GM03348 (cell line): Measurements from ENCODE around the gene RRAD.
A peak's percentile ranks its signal among the peaks of the same experiment; 100 is the strongest.
"Not testable (repeated sequence)": the region's sequence is repeated elsewhere in the genome, so short reads cannot be mapped to it uniquely, and the experiment has no call there.

Experiments
- DNase-seq: peaks from one replicate; pipeline ENCODE4 v3.0.0; 2012; ENCODE audit warnings: low spot score

Gene RRAD

DNA sequence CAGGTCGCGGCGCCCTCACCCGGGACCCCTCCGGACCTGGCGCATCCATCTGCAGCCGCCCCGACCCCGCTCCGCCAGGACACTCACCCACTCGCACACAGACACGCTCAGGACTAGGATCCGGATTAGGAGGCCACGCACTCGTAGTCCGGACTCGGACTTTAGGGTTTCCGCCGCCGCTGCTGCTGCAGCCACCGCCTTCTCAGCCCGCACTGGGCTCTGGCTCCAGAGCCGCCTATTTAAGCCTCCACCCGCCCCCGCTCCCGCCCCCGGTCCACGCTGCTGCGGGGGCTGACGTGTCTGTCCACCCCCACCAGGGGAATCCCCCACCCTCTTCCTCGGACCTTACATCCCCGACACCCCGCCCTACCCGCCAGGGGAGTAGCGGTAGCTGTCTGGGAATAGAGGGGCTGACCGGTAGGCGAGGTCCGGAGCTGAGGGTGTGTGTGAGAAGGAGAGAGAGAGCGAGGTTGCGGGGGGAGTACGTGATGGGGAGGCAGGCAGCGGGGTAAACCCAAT lies at the start of gene RRAD:
Gene RRAD (minus strand): TSS at position 214 of the 519 bp plus-strand sequence. CDS start 356 bp downstream, outside the sequence.
- peak; percentile 55 for DNase-seq

DNA sequence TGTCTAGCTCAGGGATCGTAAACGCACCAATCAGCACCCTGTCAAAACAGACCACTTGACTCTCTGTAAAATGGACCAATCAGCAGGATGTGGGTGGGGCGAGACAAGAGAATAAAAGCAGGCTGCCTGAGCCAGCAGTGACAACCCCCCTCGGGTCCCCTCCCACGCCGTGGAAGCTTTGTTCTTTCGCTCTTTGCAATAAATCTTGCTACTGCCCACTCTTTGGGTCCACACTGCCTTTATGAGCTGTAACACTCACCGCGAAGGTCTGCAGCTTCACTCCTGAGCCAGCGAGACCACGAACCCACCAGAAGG lies 49.6 kb upstream of the RRAD start:
- not testable (repeated sequence) for DNase-seq

GRCh38 chr16:66974156-66974931 lies 49.0 kb upstream of the RRAD start:
- DNase-seq: not testable (repeated sequence)

DNA sequence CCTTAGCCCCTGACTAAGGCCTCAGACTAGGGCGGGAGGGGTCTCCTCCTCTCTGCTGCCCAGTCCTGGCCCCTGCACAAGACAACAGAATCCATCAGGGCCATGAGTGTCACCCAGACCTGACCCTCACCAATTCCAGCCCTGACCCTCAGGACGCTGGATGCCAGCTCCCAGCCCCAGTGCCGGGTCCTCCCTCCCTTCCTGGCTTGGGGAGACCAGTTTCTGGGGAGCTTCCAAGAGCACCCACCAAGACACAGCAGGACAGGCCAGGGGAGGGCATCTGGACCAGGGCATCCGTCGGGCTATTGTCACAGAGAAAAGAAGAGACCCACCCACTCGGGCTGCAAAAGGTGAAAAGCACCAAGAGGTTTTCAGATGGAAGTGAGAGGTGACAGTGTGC lies 48.4 kb upstream of the RRAD start:
- DNase-seq: no peak

DNA sequence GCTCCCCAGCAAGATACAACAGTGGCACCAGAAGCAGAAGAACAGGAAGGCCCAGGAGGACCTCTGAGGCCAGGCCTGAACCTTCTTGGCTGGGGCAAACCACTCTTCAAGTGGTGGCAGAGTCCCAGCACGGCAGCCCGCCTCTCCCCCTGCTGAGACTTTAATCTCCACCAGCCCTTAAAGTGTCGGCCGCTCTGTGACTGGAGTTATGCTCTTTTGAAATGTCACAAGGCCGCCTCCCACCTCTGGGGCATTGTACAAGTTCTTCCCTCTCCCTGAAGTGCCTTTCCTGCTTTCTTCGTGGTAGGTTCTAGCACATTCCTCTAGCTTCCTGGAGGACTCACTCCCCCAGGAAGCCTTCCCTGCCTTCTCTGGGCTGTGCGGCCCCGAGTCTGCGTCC lies 47.6 kb upstream of the RRAD start:
- DNase-seq: no peak

DNA sequence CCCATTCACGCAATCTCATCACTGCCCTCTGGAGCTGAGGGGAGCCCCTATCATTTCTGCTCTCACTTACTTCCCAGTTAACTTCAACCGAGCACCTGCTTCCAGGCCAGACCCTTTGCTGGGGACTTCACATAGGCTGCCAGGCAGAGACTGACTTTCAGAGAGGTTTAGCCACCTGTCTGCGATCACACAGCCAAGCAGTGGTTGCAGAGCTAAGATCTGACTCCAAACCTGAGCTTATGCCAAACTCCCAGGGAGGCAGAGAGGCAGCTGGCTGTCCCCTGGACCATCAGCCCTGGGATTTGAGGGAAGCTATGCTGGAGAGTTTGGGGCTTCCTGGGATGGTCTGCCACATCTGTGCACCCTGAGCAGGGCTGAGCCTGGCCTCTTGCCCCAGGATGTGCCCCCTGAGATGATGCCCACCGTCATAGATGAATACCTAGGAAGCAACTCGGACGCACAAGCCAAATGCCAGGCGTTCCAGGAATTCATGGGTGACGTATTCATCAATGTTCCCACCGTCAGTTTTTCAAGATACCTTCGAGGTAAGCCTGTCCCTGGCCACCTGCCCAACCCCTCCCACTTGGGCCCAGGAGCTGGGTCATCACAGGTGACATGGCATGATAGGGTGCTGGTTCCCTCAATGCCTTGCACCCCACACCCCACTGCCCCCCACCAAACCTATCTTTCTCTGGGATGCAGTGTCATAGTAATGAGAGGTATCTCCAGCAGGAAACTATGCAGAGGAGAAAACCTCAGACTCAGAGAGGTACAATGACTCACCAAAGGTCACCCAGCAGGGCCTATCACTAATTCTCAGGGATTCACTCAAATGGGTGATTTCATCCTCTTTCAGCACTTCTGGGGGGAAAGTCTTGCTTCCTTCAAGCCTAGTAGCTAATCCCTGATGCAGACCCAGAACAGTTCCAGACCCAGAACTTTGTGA lies 45.7 kb upstream of the RRAD start:
- DNase-seq: no peak

DNA sequence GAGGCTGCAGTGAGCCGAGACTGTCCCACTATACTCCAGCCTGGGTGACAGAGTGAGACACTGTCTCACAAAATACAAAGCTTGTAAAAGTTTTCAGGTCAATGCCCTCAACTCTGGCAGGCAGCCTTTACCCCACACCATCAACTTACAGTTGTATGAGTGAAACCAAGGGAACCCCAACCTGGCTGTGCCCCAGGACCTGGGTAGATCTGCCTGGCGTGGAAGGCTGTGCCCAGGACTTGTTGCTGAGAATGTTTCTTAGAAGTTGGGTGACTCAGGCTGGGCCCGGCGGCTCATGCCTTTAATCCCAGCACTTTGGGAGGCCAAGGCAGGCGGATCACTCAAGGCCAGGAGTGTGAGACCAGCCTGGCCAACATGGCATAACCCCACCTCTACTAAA lies 43.5 kb upstream of the RRAD start:
- DNase-seq: no peak

- no peak for DNase-seq
These were observed 38.7 kb upstream of the RRAD start for GRCh38 chr16:66964049-66964448.

GRCh38 chr16:66961914-66962313 lies 36.6 kb upstream of the RRAD start:
- DNase-seq: no peak

DNA sequence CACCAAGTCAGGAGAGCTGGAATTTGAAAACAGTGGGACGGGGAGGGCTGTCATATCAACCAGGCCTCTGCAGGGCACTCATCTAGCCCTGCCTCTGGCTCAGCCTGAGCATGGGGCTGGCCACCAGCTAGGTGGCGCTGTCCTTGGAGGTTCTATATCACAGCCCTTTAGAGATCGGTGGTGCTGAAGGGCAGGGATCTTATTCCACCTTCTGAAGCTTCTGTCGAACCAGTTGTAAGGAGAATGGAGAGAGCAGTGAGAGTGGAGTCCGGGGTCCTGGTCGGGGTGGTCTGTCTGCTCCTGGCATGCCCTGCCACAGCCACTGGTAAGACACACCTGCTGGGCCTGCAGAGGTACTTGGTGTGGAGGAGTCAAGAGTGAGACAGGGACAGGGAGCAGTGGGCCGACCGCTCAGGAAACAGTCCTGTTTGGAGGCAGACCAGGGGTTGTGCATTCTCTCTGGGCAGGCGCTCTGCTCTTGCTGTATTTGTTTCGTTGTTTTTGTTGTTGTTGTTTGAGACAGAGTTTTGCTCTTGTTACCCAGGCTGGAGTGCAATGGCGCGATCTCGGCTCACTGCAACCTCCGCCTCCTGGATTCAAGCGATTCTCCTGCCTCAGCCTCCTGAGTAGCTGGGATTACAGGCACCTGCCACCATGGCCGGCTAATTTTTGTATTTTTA lies 35.9 kb upstream of the RRAD start, which contains the start of gene CES3:
Gene CES3 (plus strand): TSS at position 202 of the 680 bp plus-strand sequence. CDS start 42 bp downstream, at position 244.
- peak; percentile 81 for DNase-seq

- no peak for DNase-seq
These were observed 34.9 kb upstream of the RRAD start for GRCh38 chr16:66960270-66960669.

GRCh38 chr16:66959704-66960161 lies 34.4 kb upstream of the RRAD start:
- DNase-seq: no peak

DNA sequence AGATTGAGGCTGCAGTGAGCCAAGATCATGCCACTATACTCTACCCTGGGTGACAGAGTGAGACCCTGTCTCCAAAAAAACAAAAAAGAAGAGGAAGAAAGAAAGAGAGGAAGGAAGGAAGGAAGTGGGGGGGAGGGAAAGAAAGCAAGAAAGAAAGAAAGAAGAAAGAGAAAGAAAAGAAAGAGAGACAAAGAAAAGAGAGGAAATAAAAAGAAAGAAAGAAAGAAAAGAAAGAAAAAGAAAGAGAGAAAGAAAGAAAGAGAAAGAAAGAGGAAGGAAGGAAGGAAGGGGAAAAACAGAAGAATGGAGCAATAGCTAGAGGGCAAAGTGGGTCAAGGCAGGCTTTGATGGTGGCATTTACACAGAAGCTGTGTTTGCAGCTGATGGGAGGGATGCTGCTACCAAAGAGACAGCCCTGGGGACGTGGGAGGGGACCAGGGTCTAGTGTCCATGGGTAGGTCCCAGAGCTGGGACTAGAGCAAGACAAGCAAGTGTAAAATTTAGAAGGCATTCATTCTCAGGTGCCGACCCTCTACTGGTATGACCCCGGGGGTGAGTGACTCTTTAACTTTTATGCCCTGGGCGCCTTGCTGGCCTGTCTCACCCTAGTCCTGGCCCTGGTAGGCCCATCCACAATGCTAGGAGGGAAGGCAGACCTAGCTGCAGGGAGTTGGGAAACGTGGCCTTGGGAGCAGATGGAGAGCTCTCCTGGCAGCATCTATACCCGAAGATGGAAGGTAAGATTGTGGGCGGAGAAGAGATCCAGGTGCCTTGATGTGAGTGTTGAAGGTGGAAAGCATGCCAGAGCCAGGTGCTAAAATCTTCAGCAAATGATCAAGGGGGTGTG lies 33.7 kb upstream of the RRAD start:
- no peak for DNase-seq

- not testable (repeated sequence) for DNase-seq
These were observed 30.8 kb upstream of the RRAD start for GRCh38 chr16:66956154-66956457.

DNA sequence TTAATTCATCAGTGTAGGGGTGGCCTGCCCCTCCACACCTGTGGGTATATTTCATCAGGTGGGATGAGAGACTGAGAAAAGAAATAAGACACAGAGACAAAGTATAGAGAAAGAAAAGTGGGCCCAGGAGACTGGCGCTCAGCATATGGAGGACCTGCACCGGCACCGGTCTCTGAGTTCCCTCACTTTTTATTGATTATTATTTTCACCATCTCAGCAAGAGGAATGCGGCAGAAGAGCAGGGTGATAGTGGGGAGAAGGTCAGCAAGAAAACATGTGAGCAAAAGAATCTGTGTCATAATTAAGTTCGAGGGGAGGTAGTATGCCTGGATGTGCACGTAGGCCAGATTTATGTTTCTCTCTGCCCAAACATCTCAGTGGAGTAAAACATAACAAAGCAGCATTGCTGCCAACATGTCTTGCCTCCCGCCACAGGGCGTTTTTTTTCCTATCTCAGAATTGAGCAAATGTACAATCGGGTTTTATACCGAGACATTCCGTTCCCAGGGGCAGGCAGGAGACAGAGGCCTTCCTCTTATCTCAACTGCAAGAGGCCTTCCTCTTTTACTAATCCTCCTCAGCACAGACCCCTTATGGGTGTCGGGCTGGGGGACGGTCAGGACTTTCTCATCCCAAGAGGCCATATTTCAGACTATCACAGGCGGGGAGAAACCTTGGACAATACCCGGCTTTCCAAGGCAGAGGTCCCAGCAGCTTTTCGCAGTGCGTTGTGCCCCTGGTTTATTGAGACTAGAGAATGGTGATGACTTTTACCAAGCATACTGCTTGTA lies 30.2 kb upstream of the RRAD start:
- DNase-seq: not testable (repeated sequence)

GRCh38 chr16:66954097-66954659 lies 28.8 kb upstream of the RRAD start:
- peak; percentile 87 for DNase-seq

- DNase-seq: no peak
These were observed 28.2 kb upstream of the RRAD start for GRCh38 chr16:66953462-66954096.

- DNase-seq: no peak
These were observed 27.2 kb upstream of the RRAD start for GRCh38 chr16:66952430-66953110.
